GM21390 (cell line): Measurements from ENCODE around the gene LMTK2.

Experiments
- ATAC-seq: cut with Tn5 transposase; IDR thresholded peaks from one replicate; pipeline ENCODE4 v1.9.1; 2021; ENCODE audit not compliant: unreplicated experiment

Gene LMTK2

DNA sequence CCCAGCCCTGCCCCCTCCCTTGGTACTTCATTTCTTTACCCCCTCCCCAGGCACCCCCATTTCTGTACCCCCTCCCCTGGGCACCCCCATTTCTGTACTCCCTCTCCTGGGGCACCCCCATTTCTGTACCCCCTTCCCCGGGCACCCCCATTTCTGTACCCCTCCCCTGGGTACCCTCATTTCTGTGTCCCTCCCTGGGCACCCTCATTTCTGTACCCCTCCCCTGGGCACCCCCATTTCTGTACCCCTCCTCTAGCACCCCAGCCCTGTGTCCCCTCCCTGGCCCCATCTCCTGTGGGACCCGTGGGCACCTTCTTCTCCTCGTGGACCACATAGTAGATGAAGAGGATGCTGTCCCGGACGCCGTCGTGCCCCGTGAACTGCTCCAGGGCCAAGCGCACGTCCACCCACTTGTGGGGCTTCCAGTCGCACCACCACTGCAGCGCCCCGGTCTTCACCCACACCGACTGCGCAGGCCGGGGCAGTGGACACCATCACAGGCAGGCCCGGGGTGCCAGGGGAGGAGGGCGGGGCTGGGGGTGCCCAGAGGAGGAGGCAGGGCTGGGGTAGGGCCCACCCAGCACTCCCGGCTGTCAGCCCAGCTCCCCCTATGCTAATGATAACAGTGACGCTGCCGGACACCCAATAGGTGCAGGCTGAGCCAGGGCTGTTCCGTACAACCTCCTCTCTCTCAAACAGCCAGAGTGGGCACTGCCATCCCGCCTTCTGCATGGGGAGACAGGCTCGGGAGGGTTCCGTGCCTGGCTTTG lies 125.0 kb downstream of the LMTK2 start:
- no peak for ATAC-seq

- no peak for ATAC-seq
Observed at GRCh38 chr7:98232263-98232585, 125.6 kb downstream of the LMTK2 start.

DNA sequence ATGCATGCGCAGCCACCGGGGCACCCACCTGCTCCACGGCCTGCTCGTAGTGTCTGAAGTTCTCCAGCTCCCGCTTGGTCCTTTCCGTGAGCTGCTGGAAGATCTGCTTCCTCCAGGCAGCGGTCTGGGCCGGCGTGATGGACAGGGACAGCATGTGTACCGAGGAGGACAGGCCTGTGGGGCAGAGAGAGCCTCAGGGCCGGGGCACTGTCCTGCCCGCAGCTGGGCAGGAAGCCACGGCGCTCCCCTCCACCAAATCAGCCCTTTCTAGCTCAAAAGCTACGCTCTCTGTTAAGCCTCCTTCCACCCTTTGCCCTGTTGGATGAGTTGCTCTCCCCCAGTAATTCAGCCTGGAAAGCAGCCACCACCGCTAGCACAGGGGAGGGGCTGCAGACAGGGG lies 126.1 kb downstream of the LMTK2 start:
- ATAC-seq = no peak

DNA sequence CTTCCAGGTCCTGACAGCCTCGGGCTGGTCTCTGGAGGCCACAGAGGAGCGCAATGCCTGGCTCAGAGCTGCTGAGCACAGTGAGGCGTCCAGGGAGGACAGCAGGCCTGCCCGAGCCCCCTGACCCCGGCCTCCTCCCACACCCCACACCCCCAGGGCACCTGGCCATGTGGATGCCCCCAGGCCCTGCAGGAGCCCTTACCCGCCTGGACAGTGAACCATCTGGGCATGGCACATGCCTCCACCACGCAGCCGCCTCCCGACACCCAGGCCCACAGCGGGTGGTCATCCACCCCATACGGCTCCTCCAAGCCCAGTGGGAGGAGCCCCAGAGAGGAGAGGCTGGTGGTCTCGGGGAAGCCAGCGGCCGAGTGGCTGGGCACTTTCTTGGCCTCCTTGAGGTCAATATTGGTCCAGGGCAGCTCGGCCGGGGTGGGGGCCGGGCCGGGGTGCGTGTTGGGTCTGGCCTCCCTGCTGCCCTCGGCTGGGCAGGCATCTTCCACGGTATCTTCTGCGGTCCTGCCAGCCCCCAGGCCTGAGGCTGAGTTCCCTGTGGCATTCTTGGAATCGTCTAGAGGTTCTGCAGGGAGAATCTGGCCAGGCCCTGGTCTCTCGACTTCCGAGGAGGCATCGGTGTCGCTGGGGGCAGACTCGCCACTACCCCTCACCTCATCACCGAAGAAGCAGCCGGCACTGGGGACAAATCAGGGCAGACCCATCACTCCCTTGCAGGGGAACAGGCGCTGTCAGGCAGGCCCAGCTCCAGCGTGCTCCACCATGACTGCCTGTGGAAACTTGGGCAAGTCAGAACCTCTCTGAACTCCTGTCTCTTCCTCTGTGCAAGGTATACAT lies 126.8 kb downstream of the LMTK2 start:
- no peak for ATAC-seq

- ATAC-seq = no peak
Observed at GRCh38 chr7:98234429-98235147, 127.9 kb downstream of the LMTK2 start.

DNA sequence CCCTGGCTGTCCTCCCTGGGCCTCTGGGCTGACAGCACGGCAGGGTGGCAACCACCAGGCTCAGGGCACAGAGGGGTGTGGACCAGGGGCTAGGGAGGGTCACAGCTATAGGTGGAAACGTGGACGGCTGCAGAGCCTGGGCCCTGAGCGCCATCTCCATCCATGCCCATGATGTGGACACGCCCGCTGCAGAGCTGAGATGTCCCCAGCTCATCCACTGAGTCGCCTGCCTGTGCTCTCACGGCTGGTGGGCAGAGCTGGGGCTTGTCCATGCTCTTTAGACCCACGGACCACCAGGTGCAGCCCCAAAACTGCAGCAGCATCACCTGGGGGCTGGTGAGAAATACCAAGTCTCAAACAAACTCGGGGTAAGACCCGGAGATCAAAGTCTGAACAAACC lies 129.2 kb downstream of the LMTK2 start:
- ATAC-seq = no peak

- no peak for ATAC-seq
Observed at GRCh38 chr7:98236355-98237185, 129.9 kb downstream of the LMTK2 start.

DNA sequence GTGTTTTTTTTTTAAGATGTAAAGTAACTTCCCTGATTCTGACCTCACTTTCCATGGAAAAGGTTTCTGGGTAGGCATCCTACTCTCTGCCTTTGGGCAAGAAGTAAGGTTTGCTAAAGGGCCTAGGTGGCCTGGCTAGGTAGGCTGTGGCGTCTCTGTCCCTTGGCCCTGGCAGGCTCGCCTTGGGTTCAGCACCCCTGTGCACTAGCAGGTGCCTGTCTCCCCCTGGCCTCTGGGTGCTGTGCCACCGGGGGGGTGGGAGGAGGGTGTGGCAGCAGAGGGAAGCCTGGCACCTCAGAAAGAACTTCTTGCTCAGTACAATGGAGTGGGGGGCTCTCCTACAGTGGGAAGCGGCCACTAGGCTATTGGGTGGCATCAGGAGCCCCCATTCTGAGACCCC lies 131.4 kb downstream of the LMTK2 start:
- no peak for ATAC-seq

DNA sequence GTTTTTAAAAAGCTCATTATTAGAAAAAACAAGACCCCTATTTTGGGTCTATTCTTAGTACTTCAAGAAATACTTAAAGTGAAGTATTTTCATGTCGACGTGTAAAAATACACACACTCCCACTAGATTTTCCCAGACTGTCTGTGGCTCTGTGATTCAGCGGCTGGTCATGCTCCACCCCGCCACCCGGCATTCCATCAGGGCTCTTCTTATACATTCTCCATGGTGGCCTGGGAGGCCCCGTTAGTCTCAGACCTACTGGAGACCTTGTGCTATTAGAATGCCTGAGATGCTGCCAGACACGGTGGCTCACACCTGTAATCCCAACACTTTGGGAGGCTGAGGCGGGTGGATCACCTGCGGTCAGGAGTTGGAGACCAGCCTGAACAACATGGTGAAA lies 132.3 kb downstream of the LMTK2 start:
- ATAC-seq = no peak

GRCh38 chr7:98240961-98241673 lies 134.5 kb downstream of the LMTK2 start:
- ATAC-seq = peak; percentile 66

- no peak for ATAC-seq
Observed at GRCh38 chr7:98241674-98242241, 135.1 kb downstream of the LMTK2 start.

- no peak for ATAC-seq
Observed at GRCh38 chr7:98242342-98242741, 135.7 kb downstream of the LMTK2 start.

DNA sequence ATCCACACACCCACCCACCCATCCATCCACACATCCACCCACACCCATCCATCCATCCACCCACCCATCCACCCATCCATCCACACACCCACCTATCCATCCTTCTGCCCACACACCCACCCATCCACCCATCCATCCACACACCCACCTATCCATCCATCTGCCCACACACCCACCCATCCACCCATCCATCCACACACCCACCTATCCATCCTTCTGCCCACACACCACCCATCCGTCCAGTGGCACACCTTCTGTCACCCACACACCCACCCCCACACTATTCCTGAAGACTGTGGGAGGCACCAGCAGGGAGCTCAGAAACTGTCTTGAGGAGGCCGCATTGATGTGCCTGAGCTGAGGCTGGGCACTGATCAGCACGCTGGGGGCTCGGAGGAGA lies 136.3 kb downstream of the LMTK2 start:
- no peak for ATAC-seq

- ATAC-seq = no peak
Observed at GRCh38 chr7:98244871-98245270, 138.2 kb downstream of the LMTK2 start.

DNA sequence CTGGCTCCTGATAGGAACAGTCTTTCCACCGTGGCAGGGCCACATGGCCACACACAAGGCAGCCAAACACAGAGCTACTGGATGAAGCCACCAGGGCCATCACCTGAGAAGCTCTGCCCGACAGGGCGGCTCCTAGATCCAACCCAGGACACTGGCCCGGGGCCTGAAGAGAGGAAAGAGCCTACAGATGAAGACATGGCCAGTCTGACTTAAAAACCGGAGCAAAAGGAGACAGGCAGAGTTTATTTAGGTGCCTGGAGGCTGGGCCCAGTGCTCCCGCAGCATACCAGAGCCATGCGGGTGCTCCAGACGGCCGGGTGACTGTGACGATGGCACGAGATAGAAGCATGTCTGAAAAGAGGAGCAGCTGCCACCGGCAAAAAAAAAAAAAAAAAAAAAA lies 141.5 kb downstream of the LMTK2 start:
- no peak for ATAC-seq

- no peak for ATAC-seq
Observed at GRCh38 chr7:98249106-98249505, 142.4 kb downstream of the LMTK2 start.

DNA sequence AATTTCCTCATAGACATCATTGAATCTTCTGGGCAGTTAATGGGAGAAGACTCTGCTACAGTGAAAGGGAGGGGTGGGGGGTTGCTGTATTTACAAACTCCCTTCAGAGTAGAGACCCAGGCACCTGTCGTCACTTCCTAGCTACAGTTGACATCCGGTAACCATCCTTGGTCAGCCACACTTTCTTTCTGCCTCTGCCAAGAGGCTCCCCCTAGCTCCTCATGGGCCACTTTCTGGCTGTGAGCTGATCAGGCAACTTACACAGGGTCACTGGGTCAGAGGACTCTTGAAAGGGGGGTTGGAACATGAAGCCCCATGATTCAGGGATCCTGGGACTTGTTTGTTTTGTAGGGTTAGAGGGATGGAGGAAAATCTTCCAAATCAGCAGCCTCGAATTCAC lies 144.1 kb downstream of the LMTK2 start:
- ATAC-seq = no peak

GRCh38 chr7:98251231-98251600 lies 144.6 kb downstream of the LMTK2 start:
- ATAC-seq = peak; percentile 33

DNA sequence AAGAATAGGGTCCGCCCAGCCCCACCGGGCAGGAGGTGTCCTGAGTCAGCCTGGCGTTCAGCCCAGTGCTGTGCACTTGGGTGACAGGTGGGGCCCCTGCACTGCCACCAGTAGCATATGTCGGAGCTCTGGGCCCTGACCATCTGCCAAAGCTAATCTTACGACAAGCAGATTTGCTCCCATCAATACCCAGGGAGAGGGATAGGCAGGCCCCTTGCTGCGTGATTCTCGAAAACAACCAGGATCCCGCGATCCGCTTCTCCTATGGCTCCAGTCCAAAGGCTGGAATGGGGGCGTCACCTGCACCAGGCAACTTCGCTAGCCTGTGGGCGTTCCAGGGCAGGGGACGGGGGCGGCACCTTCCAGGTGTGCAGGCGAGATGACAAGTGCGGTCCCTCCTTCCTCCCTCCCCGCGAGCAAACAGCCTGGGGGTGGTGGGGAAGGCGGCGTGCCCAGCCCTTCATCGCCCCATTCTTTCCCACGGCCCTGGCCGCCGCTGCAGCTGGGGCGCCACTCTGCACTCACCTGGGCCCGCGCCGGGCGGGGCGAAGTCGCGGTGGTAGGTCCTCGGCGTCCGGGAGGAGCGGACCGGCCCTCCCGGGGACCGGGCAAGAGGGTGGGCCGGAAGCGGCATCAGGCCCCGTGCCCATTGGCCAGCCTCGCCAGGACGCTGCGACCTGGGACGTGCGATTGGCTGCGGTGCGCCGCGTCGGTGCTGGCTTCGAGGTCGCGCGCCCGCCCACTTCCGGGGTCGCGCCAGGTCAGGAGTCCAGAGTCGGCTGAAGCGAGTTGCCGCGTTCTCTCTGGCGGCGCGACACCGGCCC lies 145.2 kb downstream of the LMTK2 start, which contains the start of gene TECPR1:
Gene TECPR1 (minus strand): TSS at position 632 of the 824 bp plus-strand sequence. CDS start 6,086 bp downstream, outside the sequence.
- ATAC-seq = peak; percentile 96
